Measurements from ENCODE around the gene TRPC5OS. TPM values are rescaled to one million over a fixed set of nuclear protein-coding genes. Genes with fewer than 3 reads are reported as not detected.

Gene TRPC5OS
- total RNA-seq (2022) (not detected in 2 replicates), Bru-seq, nascent RNA (percentile 8 among the genes with signal in this experiment), BruChase-seq, experiment 1, labeled RNA remaining after a 6-hour chase (percentile 18 among the genes with signal in this experiment), BruChase-seq, experiment 2, labeled RNA remaining after a 2-hour chase (percentile 9 among the genes with signal in this experiment)
- long read RNA-seq: 0 reads

- Mint-ChIP-seq H3K27me3 (ENCODE audit: unreplicated experiment) (no peaks in the 10 kb centered on the region), H3K4me1 (ENCODE audit: low read depth, unreplicated experiment) (no peaks in the 10 kb centered on the region), H3K36me3 (ENCODE audit: insufficient read depth, unreplicated experiment) (no peaks in the 10 kb centered on the region), H3K9me3 (ENCODE audit: low read depth, unreplicated experiment) (peaks cover 3% of the 10 kb centered on the region), H3K27ac (ENCODE audit: unreplicated experiment) (no peak within 1 kb of the TSS), H3K4me3 (ENCODE audit: low read depth, unreplicated experiment) (no peak within 1 kb of the TSS)
- CTCF ChIA-PET: no interaction called here
- no peak for DNase-seq
- no peak for TF ChIP-seq CTCF (IDR thresholded peaks at IDR 0.05; ENCODE audit: unreplicated experiment)
- BruUV-seq (replicated peaks): no TSS peak
- intact Hi-C loops (cut with micrococcal nuclease; ENCODE audit: unreplicated experiment): no loop called here
Observed at GRCh38 chrX:111875881-111876280, at the start of gene TRPC5OS. TRPC5OS (plus strand) TSS chrX:111876181; CDS start chrX:111901850, 25,669 bp downstream.

- Mint-ChIP-seq H3K27ac (ENCODE audit: unreplicated experiment) (no peak overlapping the region), H3K4me3 (ENCODE audit: low read depth, unreplicated experiment) (no peak overlapping the region), H3K27me3 (ENCODE audit: unreplicated experiment) (no peaks in the 10 kb centered on the region), H3K36me3 (ENCODE audit: insufficient read depth, unreplicated experiment) (no peaks in the 10 kb centered on the region), H3K4me1 (ENCODE audit: low read depth, unreplicated experiment) (peaks cover 11% of the 10 kb centered on the region), H3K9me3 (ENCODE audit: low read depth, unreplicated experiment) (peaks cover 10% of the 10 kb centered on the region)
- intact Hi-C loops (cut with micrococcal nuclease; ENCODE audit: unreplicated experiment): no loop called here
- CTCF ChIA-PET: interaction anchor here (0.7 kb wide), 1 partner anchor 26 kb away, joined by 3 read pairs; no protein-coding TSS in a partner anchor
- no peak for DNase-seq
- no peak for TF ChIP-seq CTCF (IDR thresholded peaks at IDR 0.05; ENCODE audit: unreplicated experiment)
- BruUV-seq (replicated peaks): no TSS peak
Observed at GRCh38 chrX:111829345-111829744, 46.6 kb upstream of the TRPC5OS start.

- H3K9me3 Mint-ChIP-seq (ENCODE audit: low read depth, unreplicated experiment): peaks cover 10% of the 10 kb centered on the region
- CTCF ChIA-PET: no interaction called here
- no TSS peak for BruUV-seq (replicated peaks)
- H3K27ac Mint-ChIP-seq (ENCODE audit: unreplicated experiment): no peak overlapping the region
- no peak overlapping the region for H3K4me3 Mint-ChIP-seq (ENCODE audit: low read depth, unreplicated experiment)
- H3K4me1 Mint-ChIP-seq (ENCODE audit: low read depth, unreplicated experiment): peaks cover 2% of the 10 kb centered on the region
- TF ChIP-seq CTCF (IDR thresholded peaks at IDR 0.05; ENCODE audit: unreplicated experiment): no peak
- intact Hi-C loops (cut with micrococcal nuclease; ENCODE audit: unreplicated experiment): no loop called here
- no peaks in the 10 kb centered on the region for H3K36me3 Mint-ChIP-seq (ENCODE audit: insufficient read depth, unreplicated experiment)
- no peaks in the 10 kb centered on the region for H3K27me3 Mint-ChIP-seq (ENCODE audit: unreplicated experiment)
- no peak for DNase-seq
Observed at GRCh38 chrX:111830571-111830970, 45.4 kb upstream of the TRPC5OS start.

- intact Hi-C loops (cut with micrococcal nuclease; ENCODE audit: unreplicated experiment): no loop called here
- H3K36me3 Mint-ChIP-seq (ENCODE audit: insufficient read depth, unreplicated experiment): no peaks in the 10 kb centered on the region
- TF ChIP-seq CTCF (IDR thresholded peaks at IDR 0.05; ENCODE audit: unreplicated experiment): no peak
- CTCF ChIA-PET: no interaction called here
- BruUV-seq (replicated peaks): no TSS peak
- peaks cover 10% of the 10 kb centered on the region for H3K9me3 Mint-ChIP-seq (ENCODE audit: low read depth, unreplicated experiment)
- no peak for DNase-seq
- no peaks in the 10 kb centered on the region for H3K27me3 Mint-ChIP-seq (ENCODE audit: unreplicated experiment)
- H3K4me1 Mint-ChIP-seq (ENCODE audit: low read depth, unreplicated experiment): no peaks in the 10 kb centered on the region
- H3K27ac Mint-ChIP-seq (ENCODE audit: unreplicated experiment): no peak overlapping the region
- H3K4me3 Mint-ChIP-seq (ENCODE audit: low read depth, unreplicated experiment): no peak overlapping the region
Observed at GRCh38 chrX:111831343-111831742, 44.6 kb upstream of the TRPC5OS start.

Data from Calu3 (cell line).